IMR-90 (cell line): ENCODE measurements around the gene RPH3AL.

Source experiments
- BHLHE40 ChIP-seq: fragments of 150-350 bp; IDR thresholded peaks from 2 replicates; pipeline ENCODE4 v1.6.1; 2016; ENCODE audit warnings: mild to moderate bottlenecking, low read depth, low read length
- CTCF ChIP-seq: conservative IDR thresholded peaks from 2 replicates; pipeline ENCODE4 v1.5.1; 2012; ENCODE audit warnings: mild to moderate bottlenecking, low read depth, low read length, improper control_type of control experiment

DNA sequence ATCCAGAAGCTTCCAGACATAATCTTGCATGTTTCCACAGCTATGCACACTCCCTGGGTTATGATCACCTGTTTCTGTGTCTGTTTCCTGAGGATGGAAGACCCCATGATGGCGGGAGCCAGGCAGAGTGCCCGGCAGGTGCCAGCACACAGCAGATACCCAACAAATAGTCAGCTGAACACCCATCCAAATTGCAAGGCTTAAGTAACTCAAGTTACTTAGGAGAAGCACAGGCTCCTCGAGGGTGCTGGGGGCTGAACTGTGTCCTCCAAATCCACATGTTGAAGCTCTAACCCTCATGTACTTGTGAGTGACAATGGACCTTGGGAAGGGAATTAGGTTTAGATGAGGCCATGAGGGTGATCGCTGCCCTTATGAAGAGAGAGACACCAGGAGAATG is 91.7 kb downstream of the RPH3AL start:
- TF ChIP-seq BHLHE40 (no peak), CTCF (no peak)
